EH (cell line): ENCODE measurements around the gene AGGF1.
"Not testable (repeated sequence)": the region's sequence is repeated elsewhere in the genome, so short reads cannot be mapped to it uniquely, and the experiment has no call there.

ENCODE experiments used
- DNase-seq: peaks from one replicate; pipeline ENCODE4 v3.0.0-alpha.2; 2015; ENCODE audit warnings: low read depth

AGGF1 gene

GRCh38 chr5:77086368-77086688, 56.1 kb downstream of the AGGF1 start:
- DNase-seq = no peak

- peak; percentile 81 for DNase-seq
These were observed 56.7 kb downstream of the AGGF1 start, which contains the start of gene ZBED3 for GRCh38 chr5:77086689-77087483. ZBED3 (minus strand) TSS chr5:77087285; CDS start chr5:77077878, 9,407 bp downstream.

- no peak for DNase-seq
These were observed 57.5 kb downstream of the AGGF1 start for GRCh38 chr5:77087484-77088261.

- no peak for DNase-seq
These were observed 65.0 kb downstream of the AGGF1 start for GRCh38 chr5:77095189-77095588.

GRCh38 chr5:77101298-77101697, 71.1 kb downstream of the AGGF1 start:
- DNase-seq = peak; percentile 58

GRCh38 chr5:77102549-77102948, 72.3 kb downstream of the AGGF1 start:
- no peak for DNase-seq

GRCh38 chr5:77103457-77103856, 73.3 kb downstream of the AGGF1 start:
- peak; percentile 1 for DNase-seq

GRCh38 chr5:77104813-77105212, 74.6 kb downstream of the AGGF1 start:
- no peak for DNase-seq

GRCh38 chr5:77107035-77107434, 76.8 kb downstream of the AGGF1 start:
- not testable (repeated sequence) for DNase-seq
